Fibroblast of skin of right quadriceps (primary cell): Measurements from ENCODE around the gene MYH7.

Experiments
- DNase-seq: peaks from one replicate; pipeline ENCODE4 v3.0.0-alpha.2; 2013

Gene MYH7

DNA sequence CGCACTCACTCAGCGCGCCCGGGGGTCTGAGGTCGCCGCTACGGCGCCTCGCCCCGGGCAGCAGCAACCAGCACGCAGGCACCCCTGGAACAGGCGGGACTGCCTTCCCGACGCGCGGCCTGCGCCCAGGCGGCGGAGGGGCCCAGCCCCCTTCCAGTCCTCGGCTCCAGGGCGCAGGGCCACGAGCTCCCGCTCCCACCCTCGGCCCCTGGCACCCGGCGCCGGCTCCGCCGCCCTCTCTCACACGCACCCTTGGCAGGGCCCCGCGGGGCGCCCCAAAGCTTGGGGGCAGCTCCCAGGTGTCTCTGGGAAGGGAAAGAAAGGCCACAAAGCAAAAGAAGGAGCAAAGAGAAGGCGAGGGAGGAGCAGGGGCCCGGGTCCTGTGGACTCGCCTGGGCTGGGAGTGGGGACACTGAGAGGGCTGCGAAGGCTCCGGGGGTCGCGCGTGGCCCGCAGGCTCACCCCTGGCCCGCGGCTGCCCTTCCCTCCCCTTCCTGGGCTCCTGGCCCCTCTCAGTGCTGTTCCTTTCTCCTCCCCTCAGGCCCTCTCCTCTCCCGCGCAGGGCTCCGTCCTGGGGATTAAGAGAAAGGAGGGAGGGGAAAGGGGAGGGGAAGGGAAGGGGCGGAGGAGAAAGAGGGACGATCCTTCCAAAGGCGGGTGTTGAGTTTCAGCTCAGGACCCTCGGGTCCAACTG is 69.6 kb downstream of the MYH7 start:
- peak; percentile 87 for DNase-seq

DNA sequence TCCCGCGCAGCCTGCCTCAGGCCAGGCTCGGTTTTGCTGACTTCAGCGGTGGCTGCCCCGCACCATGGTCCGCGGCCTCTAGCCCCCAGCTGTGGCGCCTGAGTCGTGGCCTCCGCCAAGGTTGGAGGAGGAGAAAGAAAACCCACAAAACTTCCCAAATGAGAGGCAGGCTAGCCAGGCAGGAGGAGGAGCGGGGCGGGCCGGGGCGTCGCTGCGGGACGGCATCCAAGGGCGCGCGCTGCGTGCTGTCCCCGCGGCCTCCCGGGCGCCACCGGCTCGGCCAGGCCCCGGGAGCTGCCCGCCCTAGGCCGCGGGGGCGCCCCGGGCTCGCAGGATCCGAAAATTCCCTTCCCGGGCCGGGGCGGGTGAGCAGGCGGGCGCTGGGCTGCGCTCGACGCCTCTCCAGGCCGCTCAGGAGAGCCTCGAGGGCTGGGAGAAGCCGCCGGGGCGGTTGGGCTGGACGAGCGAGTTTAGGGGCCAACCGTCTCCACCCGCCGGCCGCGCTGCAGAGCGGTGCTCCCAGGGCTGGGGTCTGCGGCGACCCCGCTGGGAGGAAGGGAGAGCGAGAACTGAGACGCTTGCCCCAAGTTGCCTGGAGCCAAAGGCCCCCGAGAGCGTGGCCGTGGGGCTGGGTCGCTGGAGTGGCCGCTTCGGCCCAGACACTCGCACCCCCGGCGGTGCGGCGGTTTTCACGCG is 70.3 kb downstream of the MYH7 start, which contains the start of gene EFS:
EFS (minus strand) TSS at position 137 of the 696 bp plus-strand sequence. CDS start 147 bp downstream, outside the sequence.
- DNase-seq, result peak; percentile 43

DNA sequence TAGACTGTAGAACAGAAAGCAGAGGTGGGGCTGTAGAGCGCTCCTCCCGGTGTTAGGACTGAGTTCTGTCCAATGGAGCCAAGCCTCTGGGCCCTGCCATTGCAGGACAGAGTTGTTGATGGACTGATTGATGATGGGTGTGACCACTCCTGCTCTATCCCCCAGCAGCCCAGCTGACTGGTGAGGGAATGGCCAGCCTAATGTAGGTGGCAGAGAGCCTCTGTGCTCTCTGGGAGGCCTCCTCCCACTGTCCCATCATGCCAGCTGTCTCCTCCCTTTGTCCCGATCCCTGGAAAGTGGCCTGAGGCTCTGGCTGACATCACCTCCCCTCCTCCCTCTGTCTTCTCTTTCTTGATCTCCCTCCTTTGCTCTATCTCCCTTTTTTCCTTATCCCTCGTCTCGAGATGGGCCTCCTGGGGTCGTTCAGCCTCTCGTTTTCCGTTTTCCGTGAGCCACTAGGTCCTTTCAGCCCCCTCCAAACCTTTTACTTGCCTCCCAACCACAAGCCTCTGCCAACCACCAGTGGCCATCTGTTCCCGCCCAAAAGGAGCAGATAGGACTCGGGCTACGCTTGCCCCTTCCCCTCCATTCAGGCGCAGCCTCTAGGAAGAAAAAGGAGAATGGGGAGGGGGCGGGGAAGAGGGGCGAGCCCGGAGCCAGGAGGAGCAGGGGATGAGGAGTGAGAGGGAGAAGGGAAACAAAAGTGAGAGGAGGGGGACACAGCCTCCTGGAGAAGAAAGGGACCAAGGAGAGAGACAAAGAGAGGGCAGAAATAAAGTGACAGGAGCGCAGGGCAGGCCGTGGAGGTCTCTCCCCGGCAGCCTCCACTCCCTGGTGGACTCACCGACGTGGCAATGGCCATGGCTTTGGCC is 71.1 kb downstream of the MYH7 start:
- peak; percentile 42 for DNase-seq
